ENCODE results near the gene NKTR. TPM values are rescaled to one million over a fixed set of nuclear protein-coding genes. Genes with fewer than 3 reads are reported as not detected.

Gene NKTR
- total and polyA plus RNA-seq, 4 donors = 80.8 to 176 (median 95.2) TPM

DNA sequence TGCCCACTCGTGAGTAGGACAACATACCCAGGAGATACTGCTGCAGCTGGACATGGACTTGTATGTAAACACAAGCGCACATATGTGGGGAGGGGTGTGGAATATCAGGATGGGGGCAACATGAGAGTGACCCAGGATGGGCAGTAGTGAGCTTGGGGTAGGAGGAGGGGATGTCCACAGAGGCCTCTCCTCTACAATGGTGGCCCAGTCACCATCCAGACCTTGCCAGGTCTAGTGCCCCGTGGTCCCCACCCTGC lies 52.7 kb downstream of the NKTR start:
- Histone ChIP-seq H3K27ac (ENCODE audit: low read depth, low read length) (peak overlapping the region; percentile 61), H3K36me3 (ENCODE audit: control insufficient read depth, insufficient read depth, low read length) (peaks cover 25% of the 10 kb centered on the region), H3K4me3 (ENCODE audit: low read depth, low read length) (peak overlapping the region; percentile 83), H3K9me3 (ENCODE audit: control insufficient read depth, insufficient read depth, low read length) (no peaks in the 10 kb centered on the region), H3K27me3 (ENCODE audit: control insufficient read depth, insufficient read depth, low read length) (no peaks in the 10 kb centered on the region), H3K4me1 (ENCODE audit: control insufficient read depth, insufficient read depth, low read length) (peaks cover 67% of the 10 kb centered on the region)
- 41% methylated on average over 3 of the region's 3 CpGs for WGBS (ENCODE audit: insufficient coverage)
- DNase-seq (ENCODE audit: low read depth in 4 of 6, low spot score in 6 of 6) = no peak

DNA sequence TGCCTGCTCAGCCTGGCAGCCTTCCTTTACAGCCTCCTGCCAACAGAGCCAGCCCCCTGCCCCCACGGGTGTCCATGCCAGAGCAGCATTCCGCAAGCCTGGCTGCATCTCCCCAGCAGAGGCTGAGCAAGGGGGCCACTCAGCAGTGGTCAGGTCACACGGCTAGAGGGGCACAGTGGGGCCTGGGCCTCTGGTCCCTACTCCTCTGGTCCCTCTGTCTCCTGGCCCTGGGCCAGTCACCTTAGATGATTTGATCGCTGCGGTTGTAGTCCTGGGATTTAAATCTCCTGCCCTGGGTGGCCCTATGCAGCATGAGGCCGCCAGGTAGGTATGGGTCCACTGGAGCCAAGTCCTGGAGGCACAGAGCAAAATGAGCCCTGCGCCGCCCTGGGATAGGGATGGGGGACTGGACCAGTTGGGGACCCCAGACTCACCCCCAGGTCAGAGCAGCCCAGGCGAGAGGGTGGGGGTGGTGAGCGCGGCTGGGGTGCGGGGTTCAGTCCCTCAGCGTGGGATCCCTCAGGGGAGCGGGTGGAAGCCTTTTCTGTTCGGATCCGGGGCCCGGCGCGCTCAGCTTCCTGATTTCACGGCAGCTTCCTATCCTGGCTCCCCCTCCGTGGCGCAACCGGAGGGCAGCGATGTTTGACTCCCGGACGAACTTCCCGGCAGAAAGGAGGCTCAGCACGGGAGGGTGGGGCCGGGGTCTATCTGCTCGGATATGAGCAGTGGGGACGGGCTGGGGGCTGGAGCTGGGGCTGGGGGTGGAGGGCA lies 53.3 kb downstream of the NKTR start, which contains the start of gene ZBTB47:
ZBTB47 (plus strand) TSS at position 138 of the 771 bp plus-strand sequence. CDS start 4,659 bp downstream, outside the sequence.
- Histone ChIP-seq H3K9me3 (ENCODE audit: control insufficient read depth, insufficient read depth, low read length) (no peaks in the 10 kb centered on the region), H3K4me1 (ENCODE audit: control insufficient read depth, insufficient read depth, low read length) (peaks cover 71% of the 10 kb centered on the region), H3K27me3 (ENCODE audit: control insufficient read depth, insufficient read depth, low read length) (no peaks in the 10 kb centered on the region), H3K27ac (ENCODE audit: low read depth, low read length) (peak within 1 kb of the TSS; percentile 73), H3K4me3 (ENCODE audit: low read depth, low read length) (peak within 1 kb of the TSS; percentile 83), H3K36me3 (ENCODE audit: control insufficient read depth, insufficient read depth, low read length) (peaks cover 28% of the 10 kb centered on the region)
- WGBS (ENCODE audit: insufficient coverage) = 2% methylated on average over 31 of the region's 31 CpGs
- peak in 2 of 6 donors; percentile 47 to 78 for DNase-seq (ENCODE audit: low read depth in 4 of 6, low spot score in 6 of 6)

DNA sequence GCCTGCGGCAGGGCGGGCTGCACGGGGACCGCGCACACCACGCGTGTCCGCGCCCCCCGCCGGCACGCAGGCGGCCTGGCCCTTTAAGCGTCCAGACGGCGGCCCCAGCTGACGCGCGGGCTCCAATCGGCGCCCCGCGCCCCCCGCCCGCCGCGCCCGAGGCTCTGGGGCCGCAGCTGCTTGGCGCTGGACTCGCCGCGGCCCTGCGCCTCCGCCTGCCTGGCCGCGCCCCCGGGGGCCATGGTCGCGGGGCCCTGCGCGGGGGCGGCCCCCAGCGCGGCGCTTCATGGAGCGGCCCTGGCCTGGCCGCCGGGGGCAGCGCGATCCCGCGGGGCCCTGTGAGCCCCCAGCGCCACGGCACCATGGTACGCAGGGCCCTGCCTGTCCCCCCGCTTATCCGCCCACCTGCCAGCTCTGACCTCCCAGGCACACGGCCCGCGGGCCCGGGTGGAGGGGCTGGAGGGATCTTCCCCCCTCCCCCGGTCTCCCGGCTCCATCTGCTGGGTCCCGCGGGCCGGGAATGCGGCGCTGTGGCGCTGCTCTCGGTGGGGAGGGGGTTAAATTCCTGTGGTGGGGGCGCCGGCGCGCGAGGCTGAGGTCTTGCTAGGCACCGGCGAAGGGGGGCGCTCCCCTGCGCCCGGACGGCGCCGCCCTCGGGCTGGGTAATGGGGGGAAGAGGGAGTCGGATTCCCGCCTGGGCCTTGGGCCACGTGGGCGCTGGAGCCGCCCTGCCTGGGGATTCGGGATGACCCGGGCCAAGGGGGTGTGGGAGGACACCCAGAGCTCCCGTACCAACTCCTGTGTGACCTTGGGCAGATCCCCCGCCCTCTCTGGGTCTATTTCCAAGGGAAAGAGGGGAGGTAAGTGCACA lies 54.1 kb downstream of the NKTR start:
- no peaks in the 10 kb centered on the region for H3K9me3 ChIP-seq (ENCODE audit: control insufficient read depth, insufficient read depth, low read length)
- peaks cover 34% of the 10 kb centered on the region for H3K36me3 ChIP-seq (ENCODE audit: control insufficient read depth, insufficient read depth, low read length)
- peak overlapping the region; percentile 80 for H3K4me3 ChIP-seq (ENCODE audit: low read depth, low read length)
- peak in 5 of 6 donors; percentile 57 to 90 (median 71) for DNase-seq (ENCODE audit: low read depth in 4 of 6, low spot score in 6 of 6)
- H3K27ac ChIP-seq (ENCODE audit: low read depth, low read length) = peak overlapping the region; percentile 73
- under 1% methylated on average over 84 of the region's 94 CpGs for WGBS (ENCODE audit: insufficient coverage)
- H3K27me3 ChIP-seq (ENCODE audit: control insufficient read depth, insufficient read depth, low read length) = no peaks in the 10 kb centered on the region
- H3K4me1 ChIP-seq (ENCODE audit: control insufficient read depth, insufficient read depth, low read length) = peaks cover 77% of the 10 kb centered on the region

DNA sequence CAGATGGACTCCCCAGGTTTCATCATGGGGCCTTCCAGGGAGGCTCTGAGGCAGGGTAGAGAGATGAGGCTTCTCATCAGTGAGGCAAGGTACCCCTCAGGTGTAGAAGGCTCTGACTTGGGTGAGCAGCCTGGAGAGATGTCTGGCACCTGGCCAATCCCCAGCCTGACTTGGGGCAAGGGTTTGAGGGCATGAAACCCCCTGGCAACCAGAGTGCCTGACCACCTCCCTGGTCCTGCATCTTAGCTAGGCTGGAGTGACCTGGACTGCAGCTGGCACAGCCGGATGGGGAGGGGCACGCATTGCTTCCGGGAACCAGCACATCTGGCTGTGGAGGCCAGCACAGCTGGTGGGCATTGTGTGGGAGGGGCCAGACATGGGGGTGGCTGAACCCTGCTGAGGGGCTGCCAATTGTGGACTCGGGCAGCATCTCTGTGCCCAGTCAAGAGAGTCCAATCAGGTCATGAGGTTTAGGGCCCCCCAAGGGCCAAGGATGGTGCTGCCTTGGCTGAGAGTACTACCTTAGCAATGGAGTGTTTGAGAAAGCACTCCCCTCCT lies 54.9 kb downstream of the NKTR start:
- WGBS (ENCODE audit: insufficient coverage) = 35% methylated on average over 4 of the region's 4 CpGs
- no peak for DNase-seq (ENCODE audit: low read depth in 4 of 6, low spot score in 6 of 6)
- Histone ChIP-seq H3K4me1 (ENCODE audit: control insufficient read depth, insufficient read depth, low read length) (peaks cover 85% of the 10 kb centered on the region), H3K4me3 (ENCODE audit: low read depth, low read length) (peak overlapping the region; percentile 80), H3K27ac (ENCODE audit: low read depth, low read length) (peak overlapping the region; percentile 73), H3K9me3 (ENCODE audit: control insufficient read depth, insufficient read depth, low read length) (no peaks in the 10 kb centered on the region), H3K36me3 (ENCODE audit: control insufficient read depth, insufficient read depth, low read length) (peaks cover 43% of the 10 kb centered on the region), H3K27me3 (ENCODE audit: control insufficient read depth, insufficient read depth, low read length) (no peaks in the 10 kb centered on the region)

DNA sequence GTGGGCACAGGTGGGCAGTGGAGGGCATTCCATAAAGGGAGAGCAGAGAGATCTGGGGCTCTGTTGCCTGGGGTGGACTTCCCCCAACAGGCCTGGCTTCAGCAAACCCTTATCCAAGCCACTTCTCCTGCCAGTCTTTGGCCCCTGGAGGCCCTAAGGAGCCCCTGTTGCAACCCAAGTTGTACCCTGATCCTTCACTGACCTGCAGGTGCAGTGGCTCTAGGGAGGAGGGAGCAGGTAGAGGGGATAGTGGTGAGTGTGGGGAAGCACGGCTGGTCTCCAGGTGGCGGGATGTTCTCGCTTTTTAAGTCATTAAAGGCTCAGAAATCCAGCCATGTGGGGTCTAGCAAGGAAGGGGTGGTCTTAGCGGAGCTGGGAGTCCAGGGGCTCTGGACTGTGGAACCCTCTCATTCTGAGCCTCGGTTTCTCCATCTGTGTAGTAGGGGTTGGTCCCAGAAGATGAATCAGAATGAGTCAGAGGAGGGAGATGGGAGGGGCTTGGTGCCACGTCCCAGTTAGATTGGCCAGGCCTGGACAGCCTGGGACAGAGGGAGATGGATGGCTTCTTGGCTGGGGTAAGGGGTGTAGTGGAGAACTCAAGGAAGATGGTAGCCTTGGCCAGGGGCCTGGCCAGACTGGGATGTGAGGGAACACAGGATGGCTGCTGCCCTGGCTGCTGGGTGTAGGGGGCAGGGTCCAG lies 55.6 kb downstream of the NKTR start:
- Histone ChIP-seq H3K36me3 (ENCODE audit: control insufficient read depth, insufficient read depth, low read length) (peaks cover 49% of the 10 kb centered on the region), H3K9me3 (ENCODE audit: control insufficient read depth, insufficient read depth, low read length) (no peaks in the 10 kb centered on the region), H3K4me1 (ENCODE audit: control insufficient read depth, insufficient read depth, low read length) (peaks cover 83% of the 10 kb centered on the region), H3K4me3 (ENCODE audit: low read depth, low read length) (no peak overlapping the region), H3K27me3 (ENCODE audit: control insufficient read depth, insufficient read depth, low read length) (no peaks in the 10 kb centered on the region), H3K27ac (ENCODE audit: low read depth, low read length) (no peak overlapping the region)
- DNase-seq (ENCODE audit: low read depth in 4 of 6, low spot score in 6 of 6) = no peak
- WGBS (ENCODE audit: insufficient coverage) = 82% methylated on average over 6 of the region's 6 CpGs

DNA sequence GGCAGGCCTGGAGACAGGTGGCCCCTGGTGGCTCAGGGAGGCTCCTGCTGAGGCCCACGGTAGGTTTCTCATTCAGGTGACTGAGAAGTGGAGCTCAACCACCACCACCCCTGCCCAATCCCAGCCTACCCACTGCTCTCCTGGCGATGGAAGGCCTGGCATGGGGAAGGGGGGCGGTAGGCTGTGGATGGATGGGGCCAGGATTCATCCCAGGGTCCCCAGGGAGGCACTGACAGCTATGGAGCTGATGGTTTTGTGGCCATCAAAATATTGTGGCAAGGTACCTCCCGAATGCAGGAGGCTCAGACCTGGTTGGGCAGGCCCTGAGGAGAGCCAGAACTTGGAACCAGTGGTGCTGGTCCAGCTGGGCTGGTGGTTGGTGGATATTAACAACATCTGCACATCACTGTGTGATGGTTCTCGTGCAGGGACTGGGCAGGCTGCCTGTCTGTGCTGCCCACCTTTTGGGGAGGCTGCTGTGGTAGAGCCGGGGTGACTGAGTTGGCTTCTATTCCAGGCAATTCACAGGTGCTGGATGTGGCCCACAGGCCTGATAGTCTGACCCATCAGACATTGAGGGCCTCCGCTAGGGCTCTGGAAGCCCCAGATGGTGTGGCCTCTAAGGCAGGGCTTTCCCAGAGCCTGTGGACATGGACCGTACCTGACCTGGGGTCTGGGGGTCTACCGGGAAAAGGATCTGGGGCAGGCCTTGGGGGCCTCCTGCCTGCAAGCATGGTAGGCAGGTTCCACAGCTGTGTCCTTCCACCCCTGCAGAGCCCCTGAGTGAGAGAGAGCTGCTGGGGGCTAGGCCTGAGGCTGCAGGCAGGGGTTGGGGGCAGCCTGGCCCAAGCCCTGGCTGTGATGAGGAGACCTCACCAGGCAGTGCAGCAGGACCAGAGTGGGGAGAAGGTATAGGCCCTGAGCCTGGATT lies 56.5 kb downstream of the NKTR start:
- Histone ChIP-seq H3K36me3 (ENCODE audit: control insufficient read depth, insufficient read depth, low read length) (peaks cover 56% of the 10 kb centered on the region), H3K4me1 (ENCODE audit: control insufficient read depth, insufficient read depth, low read length) (peaks cover 75% of the 10 kb centered on the region), H3K9me3 (ENCODE audit: control insufficient read depth, insufficient read depth, low read length) (no peaks in the 10 kb centered on the region), H3K4me3 (ENCODE audit: low read depth, low read length) (no peak overlapping the region), H3K27ac (ENCODE audit: low read depth, low read length) (no peak overlapping the region), H3K27me3 (ENCODE audit: control insufficient read depth, insufficient read depth, low read length) (no peaks in the 10 kb centered on the region)
- WGBS (ENCODE audit: insufficient coverage) = 84% methylated on average over 8 of the region's 9 CpGs
- no peak for DNase-seq (ENCODE audit: low read depth in 4 of 6, low spot score in 6 of 6)

DNA sequence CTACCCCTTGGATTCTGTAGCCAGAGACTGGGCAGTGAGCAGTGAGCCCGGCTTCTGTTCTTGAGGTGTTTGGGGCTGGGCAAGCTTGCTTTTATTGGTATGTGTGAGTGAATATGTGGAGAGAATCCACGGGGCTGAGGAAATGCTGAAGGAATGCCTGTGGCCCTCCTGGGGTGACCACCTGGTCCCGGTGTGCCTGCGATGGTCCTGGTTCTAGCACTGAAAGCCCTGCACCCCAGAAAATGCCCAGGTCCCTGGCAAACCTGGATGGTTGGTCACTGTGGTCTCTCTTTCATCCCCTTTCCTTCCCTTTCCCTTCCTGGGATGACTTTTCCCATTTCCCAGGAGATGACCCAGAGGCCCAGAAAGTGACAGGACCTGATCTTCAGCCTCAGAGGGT lies 57.2 kb downstream of the NKTR start:
- 63% methylated on average over 4 of the region's 4 CpGs for WGBS (ENCODE audit: insufficient coverage)
- no peak overlapping the region for H3K27ac ChIP-seq (ENCODE audit: low read depth, low read length)

DNA sequence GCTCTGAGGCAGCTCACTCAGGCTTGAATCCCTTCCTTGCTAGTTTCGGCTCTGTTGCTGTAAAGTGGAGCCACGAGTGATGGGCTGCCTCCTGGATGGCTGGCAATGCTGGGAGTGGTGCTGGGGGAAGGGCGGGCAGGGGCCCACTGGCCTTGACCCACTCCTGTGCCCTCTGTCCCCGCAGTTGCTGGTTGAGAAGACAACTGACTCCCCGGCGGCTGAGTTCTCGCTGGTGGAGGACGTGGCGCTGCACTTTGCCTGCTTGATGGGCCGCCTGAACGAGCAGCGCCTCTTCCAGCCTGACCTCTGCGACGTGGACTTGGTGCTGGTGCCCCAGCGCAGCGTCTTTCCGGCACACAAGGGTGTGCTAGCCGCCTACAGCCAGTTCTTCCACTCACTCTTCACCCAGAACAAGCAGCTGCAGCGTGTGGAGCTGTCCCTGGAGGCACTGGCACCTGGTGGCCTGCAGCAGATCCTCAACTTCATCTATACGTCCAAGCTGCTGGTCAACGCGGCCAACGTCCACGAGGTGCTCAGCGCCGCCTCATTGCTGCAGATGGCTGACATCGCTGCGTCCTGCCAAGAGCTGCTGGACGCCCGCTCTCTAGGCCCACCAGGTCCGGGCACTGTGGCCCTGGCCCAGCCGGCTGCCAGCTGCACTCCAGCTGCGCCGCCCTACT lies 57.7 kb downstream of the NKTR start:
- DNase-seq (ENCODE audit: low read depth in 4 of 6, low spot score in 6 of 6) = no peak
- Histone ChIP-seq H3K9me3 (ENCODE audit: control insufficient read depth, insufficient read depth, low read length) (no peaks in the 10 kb centered on the region), H3K36me3 (ENCODE audit: control insufficient read depth, insufficient read depth, low read length) (peaks cover 69% of the 10 kb centered on the region), H3K27ac (ENCODE audit: low read depth, low read length) (no peak overlapping the region), H3K4me1 (ENCODE audit: control insufficient read depth, insufficient read depth, low read length) (peaks cover 62% of the 10 kb centered on the region), H3K4me3 (ENCODE audit: low read depth, low read length) (no peak overlapping the region), H3K27me3 (ENCODE audit: control insufficient read depth, insufficient read depth, low read length) (no peaks in the 10 kb centered on the region)
- 86% methylated on average over 34 of the region's 34 CpGs for WGBS (ENCODE audit: insufficient coverage)

More for the DNA sequence above, 57.2 kb downstream of the NKTR start:
- Histone ChIP-seq H3K4me1 (ENCODE audit: control insufficient read depth, insufficient read depth, low read length) (peaks cover 68% of the 10 kb centered on the region), H3K36me3 (ENCODE audit: control insufficient read depth, insufficient read depth, low read length) (peaks cover 63% of the 10 kb centered on the region), H3K4me3 (ENCODE audit: low read depth, low read length) (no peak overlapping the region), H3K27me3 (ENCODE audit: control insufficient read depth, insufficient read depth, low read length) (no peaks in the 10 kb centered on the region), H3K9me3 (ENCODE audit: control insufficient read depth, insufficient read depth, low read length) (no peaks in the 10 kb centered on the region)
- DNase-seq (ENCODE audit: low read depth in 4 of 6, low spot score in 6 of 6) = no peak
